Endothelial cell of hepatic sinusoid (primary cell): ENCODE results near the gene CCL18.
"Not testable (repeated sequence)": the region's sequence is repeated elsewhere in the genome, so short reads cannot be mapped to it uniquely, and the experiment has no call there.

Experiments used
- in situ Hi-C: cut with HindIII; loops from 2 replicates; pipeline ENCODE4 v1.10.0; 2017; ENCODE audit warnings: low sequenced_read_pairs

CCL18 gene

DNA sequence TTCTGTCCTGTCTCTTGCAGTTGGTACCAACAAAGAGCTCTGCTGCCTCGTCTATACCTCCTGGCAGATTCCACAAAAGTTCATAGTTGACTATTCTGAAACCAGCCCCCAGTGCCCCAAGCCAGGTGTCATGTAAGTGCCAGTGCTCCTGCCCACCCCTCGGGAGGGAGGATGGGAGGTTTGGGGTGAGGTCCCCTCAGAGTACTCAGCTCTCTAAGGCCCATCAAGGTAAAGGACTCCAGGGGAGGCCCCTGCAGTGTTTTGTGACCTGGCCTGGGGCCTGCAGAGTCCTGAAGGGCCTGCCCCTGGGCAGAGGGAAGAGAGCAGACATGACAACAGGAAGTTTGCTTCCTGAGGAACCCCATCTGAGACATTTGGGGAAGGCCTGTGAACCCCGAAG is 6.4 kb downstream of the CCL18 start:
- in situ Hi-C loops, result no loop called here

GRCh38 chr17:36071751-36072150 is 7.7 kb downstream of the CCL18 start:
- in situ Hi-C loops, result no loop called here

DNA sequence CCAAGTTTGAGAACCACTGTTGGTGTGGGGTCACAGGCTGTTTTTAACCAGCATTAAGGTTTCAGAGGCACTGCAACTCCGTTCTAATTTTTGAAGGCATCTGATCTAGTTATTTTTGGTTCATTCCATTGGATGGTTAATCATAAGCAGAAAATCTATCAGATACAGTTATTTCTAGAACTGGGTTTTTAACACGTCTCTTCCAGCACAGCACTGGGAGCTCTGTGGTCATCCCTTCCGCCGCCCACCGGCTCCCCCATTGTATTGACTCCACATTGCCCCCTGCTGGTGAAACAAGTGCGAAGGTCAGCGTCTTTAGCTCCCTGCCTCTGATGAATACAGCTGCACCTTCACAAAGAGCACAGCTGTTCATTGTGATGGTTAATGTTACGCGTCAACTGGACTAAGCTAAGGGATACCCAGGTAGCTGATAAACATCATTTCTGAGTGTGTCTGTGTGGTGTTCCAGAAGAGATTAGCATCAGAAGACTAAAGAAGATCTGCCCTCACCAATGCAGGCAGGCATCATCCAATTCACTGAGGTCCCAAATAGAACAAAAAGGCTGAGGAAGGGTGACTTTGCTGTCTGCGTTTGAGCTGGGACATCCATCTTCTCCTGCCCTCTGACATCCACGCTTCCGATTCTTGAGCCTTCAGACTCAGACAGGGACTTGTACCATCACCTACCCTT is 8.5 kb downstream of the CCL18 start:
- in situ Hi-C loops, result no loop called here

DNA sequence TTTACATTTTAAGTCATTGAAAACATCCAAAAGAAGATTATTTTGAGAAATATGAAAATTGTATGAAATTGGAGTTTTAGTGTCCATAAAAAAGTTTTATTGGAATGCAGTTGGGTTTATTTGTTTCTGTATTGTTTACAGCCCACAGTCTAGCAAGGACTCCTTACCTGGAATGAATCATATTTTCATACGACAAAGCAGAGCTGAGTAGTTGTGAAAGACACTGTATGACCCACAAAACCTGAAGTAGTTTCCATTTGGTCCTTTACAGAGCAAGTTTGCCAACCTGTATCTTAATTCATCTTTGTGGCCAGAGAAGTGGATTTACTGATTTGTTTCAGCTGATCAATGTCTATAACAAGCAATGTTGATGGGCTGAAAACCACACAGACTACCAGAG is 10.3 kb downstream of the CCL18 start:
- in situ Hi-C loops, result no loop called here

- in situ Hi-C loops, result not testable (repeated sequence)
Observed at GRCh38 chr17:36081681-36082471, 17.8 kb downstream of the CCL18 start.

DNA sequence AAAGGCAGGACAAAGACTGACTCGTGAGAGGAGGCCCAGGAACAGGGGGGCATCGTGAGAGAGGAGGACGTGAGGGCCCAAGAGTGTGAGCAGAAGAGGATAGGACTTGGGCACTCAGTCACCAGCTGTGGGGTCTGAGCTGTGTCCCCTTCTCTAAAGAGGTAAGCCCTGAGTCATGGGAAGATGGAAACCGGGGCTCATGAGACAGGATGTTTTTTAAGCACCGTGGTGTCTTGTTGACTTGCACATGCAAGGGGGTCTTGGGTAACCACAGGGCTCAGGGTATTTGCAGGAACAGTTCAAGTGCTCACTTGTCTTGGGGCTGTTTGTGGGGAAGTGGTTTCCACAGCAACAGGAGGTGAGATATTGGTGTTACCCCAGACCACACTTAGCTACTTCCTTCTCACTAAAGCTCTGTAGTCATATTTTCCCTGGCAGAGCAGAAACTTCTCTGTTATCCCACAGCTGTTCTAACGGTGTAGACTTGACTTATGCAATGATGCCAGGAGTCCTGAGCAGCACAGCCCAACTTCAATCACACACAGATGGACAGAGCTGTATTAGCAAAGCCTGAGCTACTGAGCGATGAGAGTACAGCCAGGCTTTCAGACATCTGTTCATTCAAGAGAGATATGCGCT is 18.5 kb downstream of the CCL18 start:
- in situ Hi-C loops, result not testable (repeated sequence)

- in situ Hi-C loops, result not testable (repeated sequence)
Observed at GRCh38 chr17:36083691-36084090, 19.6 kb downstream of the CCL18 start.

- in situ Hi-C loops, result no loop called here
Observed at GRCh38 chr17:36085765-36086164, 21.7 kb downstream of the CCL18 start.

DNA sequence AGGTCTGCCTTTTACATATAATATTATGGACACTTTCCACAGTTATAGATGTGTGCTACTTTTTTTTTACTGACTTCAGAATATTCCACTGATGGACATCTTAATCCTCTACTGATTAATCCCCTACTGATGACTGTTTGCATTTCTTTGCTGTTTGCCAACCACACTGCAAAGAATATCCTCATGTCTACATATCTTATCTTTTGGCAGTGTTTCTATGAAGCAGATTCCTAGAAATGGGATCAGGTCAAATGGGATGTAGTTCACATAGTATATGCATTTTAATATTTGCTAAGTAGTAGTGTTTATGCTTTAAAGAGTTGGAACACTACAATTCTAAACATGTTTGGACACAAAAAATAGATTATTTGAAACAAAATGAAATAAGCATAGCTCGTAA is 22.7 kb downstream of the CCL18 start:
- in situ Hi-C loops, result no loop called here

- in situ Hi-C loops, result not testable (repeated sequence)
Observed at GRCh38 chr17:36087471-36087870, 23.4 kb downstream of the CCL18 start.

DNA sequence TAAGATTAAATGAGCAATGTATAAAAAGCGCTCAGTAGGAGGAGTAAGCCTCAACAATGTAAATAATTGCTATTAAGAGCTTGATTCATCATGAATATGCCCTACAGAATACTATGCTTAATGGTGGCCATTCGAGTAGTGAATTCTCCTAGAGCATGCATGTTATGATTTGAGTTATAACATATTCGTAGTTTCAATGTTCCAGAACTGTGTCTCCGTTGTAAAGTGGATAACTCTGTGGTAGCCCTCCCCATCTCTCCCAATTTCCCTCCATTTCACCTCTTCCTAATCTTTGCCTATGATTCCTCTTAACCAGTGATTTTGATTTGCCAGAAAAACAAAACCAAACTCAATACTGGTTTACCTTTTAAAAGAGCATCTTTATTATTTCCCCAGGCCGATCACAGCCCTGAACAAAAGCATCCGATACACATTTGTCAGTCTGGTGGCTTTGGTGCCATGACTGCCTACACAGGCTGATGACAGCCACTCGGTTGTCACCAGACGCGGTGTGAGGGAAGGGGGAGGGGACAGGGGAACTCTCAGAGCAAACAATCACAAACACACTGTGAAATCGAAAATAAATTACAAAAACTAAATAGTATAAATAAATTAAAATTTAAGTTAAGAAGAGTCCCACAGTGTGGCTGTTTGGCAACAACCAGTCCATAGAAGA is 24.0 kb downstream of the CCL18 start:
- in situ Hi-C loops, result not testable (repeated sequence)

DNA sequence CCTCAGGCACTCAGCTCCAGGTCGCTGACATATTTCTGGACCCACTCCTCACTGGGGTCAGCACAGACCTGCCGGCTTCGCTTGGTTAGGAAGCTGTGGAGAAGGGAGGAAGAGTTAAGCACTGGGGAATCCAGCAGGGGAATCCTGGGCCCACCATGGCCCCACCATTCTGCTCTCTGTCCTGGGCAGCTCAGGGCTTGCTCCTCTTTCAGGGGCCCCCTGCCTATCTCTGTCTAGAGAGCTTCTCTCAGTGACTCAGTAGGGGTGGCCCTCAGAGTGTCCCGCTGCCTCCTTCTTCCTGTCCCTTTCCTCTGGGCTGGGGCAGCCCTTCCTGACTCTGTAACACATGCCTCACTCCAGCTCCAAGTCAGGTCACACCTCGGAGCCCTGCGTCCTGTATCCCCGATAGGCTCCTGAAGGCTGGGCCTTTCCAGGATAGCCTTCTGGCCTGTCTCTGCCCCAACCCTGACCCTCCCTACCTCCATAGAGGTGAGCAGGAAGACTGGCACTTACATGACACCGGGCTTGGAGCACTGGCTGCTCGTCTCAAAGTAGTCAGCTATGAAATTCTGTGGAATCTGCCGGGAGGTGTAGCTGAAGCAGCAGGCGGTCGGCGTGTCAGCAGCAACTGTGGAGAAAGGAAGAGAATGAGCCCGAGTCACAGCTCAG is 24.7 kb downstream of the CCL18 start:
- in situ Hi-C loops, result no loop called here

DNA sequence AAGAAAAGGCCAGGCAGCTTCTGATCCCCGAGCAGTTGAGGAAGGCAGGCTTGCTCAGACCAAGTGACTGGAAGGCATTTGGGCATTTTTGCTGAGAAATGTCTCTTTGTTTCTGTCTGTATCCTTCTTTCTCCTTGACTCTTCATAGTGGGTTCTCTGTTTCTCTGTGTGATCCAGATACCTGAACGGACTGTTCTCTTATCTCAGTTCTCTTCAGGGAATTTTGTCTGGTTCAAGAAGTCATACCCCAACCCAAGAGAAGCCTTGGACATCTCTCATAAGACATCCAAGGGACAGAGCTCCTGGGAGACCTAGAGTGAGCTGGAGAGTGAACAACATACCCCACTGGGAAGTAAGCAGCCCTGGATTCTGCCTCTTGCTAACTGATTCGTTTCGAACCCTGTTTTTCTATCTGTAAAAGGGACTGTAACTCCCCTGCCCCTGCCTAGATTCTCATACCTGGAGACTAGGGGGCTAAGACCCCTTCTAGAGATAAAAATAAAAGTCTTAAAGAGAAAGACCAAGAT is 25.3 kb downstream of the CCL18 start:
- in situ Hi-C loops, result no loop called here

DNA sequence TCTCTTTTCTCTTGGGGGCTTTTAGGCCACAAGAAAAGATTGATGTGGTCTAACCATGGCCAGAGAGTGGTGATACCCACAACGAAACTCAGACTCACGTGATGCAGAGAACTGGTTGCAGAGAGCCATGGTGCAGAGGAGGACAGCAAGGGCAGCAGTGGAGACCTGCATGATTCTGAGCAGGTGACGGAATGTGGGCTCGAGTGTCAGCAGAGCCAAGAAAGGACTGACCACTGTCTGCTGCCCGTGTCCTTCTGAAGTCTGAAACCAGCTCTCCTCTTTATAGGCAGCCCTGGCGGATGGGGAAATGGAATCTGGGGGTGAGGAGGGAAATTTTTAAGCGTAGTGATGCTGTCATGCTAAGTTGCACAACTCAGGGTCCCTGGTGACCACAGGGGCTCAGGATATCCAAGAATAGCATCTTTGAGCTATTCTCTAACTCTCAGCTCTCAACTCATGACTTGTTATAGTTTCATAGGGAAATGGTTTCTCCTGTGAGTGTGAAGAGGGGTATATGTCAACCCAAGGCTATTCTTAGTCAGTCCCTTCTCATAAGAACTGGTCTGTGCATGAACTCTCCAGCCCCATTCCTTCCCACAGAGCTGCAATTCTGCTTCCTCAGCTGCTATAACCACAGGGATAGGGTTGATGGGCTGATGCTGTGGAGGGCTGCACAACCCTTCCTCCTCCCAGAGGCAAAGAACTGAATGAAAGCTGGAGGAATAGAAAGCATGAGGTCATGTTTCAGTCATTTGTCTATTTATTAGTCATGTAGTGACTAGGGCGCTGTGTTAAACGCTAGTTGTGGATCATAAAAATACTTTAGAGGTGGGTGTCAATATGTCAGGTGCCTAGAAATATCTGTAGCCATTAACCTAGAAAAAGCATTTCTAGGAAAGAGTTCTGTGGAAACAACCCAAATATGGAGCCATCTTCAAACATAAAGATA is 26.1 kb downstream of the CCL18 start, which contains the start of gene CCL3:
Gene CCL3, minus strand, starts transcription at position 256 of the 949 bp plus-strand sequence. Its CDS starts 85 bp downstream, at position 171.
- in situ Hi-C loops, result no loop called here

- in situ Hi-C loops, result no loop called here
Observed at GRCh38 chr17:36092230-36092629, 28.2 kb downstream of the CCL18 start.

- in situ Hi-C loops, result not testable (repeated sequence)
Observed at GRCh38 chr17:36092715-36093114, 28.6 kb downstream of the CCL18 start.

DNA sequence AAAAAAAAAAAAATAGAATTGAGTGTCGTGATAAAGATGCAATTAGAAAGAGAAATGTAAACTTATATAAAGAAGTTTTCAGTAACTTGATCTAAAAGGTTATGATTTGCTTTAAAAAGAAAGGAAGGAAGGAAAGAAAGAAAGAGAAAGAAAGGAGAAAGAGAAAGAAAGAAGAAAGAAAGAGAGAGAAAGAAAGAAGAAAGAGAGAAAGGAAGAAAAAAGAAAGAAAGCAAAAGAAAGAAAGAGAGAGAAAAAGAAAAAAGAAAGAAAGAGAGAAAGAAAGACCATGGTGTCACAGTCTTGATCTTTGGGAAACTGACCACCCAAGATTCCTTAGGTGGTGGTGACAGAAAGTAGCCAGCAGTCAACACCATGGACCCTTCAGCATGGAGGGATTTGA is 30.2 kb downstream of the CCL18 start:
- in situ Hi-C loops, result no loop called here

GRCh38 chr17:36094746-36095145 is 30.7 kb downstream of the CCL18 start:
- in situ Hi-C loops, result no loop called here

GRCh38 chr17:36095992-36096391 is 31.9 kb downstream of the CCL18 start:
- in situ Hi-C loops, result no loop called here
